Measurements from ENCODE around the gene SLC4A2.
A peak's percentile ranks its signal among the peaks of the same experiment; 100 is the strongest.

Gene SLC4A2

GRCh38 chr7:151075662-151075971 is 16.2 kb downstream of the SLC4A2 start:
- no peaks in the 10 kb centered on the region for H3K27me3 ChIP-seq (ENCODE audit: control insufficient read depth in 3 of 3, insufficient read depth in 3 of 3, low read depth in 1 of 3, low read length in 3 of 3)
- H4K91ac ChIP-seq (ENCODE audit: low read depth, low read length, poor library complexity), result no peak overlapping the region
- H2BK15ac ChIP-seq (ENCODE audit: low read length), result no peak overlapping the region
- H3K79me1 ChIP-seq (ENCODE audit: low read depth, low read length), result peaks cover 12% of the 10 kb centered on the region
- H3K18ac ChIP-seq (ENCODE audit: low read length), result no peak overlapping the region
- peaks cover 0 to 3% of the 10 kb centered on the region in 2 donors for H3K9me3 ChIP-seq (replicated peaks in 1 of 2; ENCODE audit: control insufficient read depth in 2 of 2, insufficient read depth in 1 of 2, low read depth in 1 of 2, low read length in 2 of 2)
- peak overlapping the region in 1 of 2 donors; percentile 32 for H3K4me3 ChIP-seq (ENCODE audit: low read length in 2 of 2)
- H2AK5ac ChIP-seq (ENCODE audit: low read depth, low read length), result no peak overlapping the region
- H2BK5ac ChIP-seq (ENCODE audit: low read length), result peak overlapping the region; percentile 53
- H2AFZ ChIP-seq (ENCODE audit: low read length), result no peak overlapping the region
- H2BK120ac ChIP-seq (ENCODE audit: low read depth, low read length), result no peak overlapping the region
- peak overlapping the region; percentile 89 for H3K23ac ChIP-seq (ENCODE audit: low read depth, low read length, poor library complexity)
- H3K4ac ChIP-seq (ENCODE audit: low read length), result no peak overlapping the region
- no peak overlapping the region for H3K14ac ChIP-seq (ENCODE audit: low read length)
- H4K8ac ChIP-seq (ENCODE audit: low read depth, low read length), result no peak overlapping the region
- no peak overlapping the region for H3K27ac ChIP-seq (replicated peaks; ENCODE audit: low read length)
- peaks cover 36 to 86% of the 10 kb centered on the region in 2 donors for H3K36me3 ChIP-seq (replicated peaks in 1 of 2; ENCODE audit: control insufficient read depth in 2 of 2, insufficient read depth in 2 of 2, low read length in 2 of 2)
- no peak overlapping the region for H3K9ac ChIP-seq (ENCODE audit: low read depth, low read length, poor library complexity)
- H2BK12ac ChIP-seq (ENCODE audit: low read length), result no peak overlapping the region
- DNase-seq (ENCODE audit: low spot score), result no peak
- peaks cover 12 to 14% of the 10 kb centered on the region in 2 donors for H3K4me1 ChIP-seq (ENCODE audit: control insufficient read depth in 2 of 2, insufficient read depth in 1 of 2, low read depth in 1 of 2, low read length in 2 of 2)
- WGBS, 2 donors (ENCODE audit: extremely low coverage in 2 of 2, insufficient read length in 2 of 2, insufficient replicate concordance in 1 of 2), result no CpG with 5 or more reads among the region's 7 CpGs
- H3K4me2 ChIP-seq (ENCODE audit: insufficient read depth, low read length, poor library complexity, severe bottlenecking), result peak overlapping the region; percentile 11

DNA sequence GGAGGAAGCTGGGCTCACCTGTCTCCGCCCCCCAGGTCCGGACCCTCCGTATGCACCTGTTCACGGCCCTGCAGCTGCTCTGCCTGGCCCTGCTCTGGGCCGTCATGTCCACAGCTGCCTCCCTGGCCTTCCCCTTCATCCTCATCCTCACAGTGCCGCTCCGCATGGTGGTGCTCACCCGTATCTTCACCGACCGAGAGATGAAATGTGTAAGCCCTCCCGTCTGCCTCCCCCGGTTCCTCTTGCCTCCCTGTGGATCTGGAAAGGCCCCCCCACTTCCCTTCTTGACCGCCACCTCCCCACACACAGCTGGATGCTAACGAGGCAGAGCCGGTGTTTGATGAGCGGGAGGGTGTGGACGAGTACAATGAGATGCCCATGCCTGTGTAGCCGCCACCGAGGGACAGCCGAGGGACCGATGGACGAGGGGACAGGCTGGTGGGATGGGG is 16.6 kb downstream of the SLC4A2 start:
- H3K23ac ChIP-seq (ENCODE audit: low read depth, low read length, poor library complexity), result peak overlapping the region; percentile 89
- H3K18ac ChIP-seq (ENCODE audit: low read length), result no peak overlapping the region
- peaks cover 0 to 3% of the 10 kb centered on the region in 2 donors for H3K9me3 ChIP-seq (replicated peaks in 1 of 2; ENCODE audit: control insufficient read depth in 2 of 2, insufficient read depth in 1 of 2, low read depth in 1 of 2, low read length in 2 of 2)
- no peak overlapping the region for H2BK120ac ChIP-seq (ENCODE audit: low read depth, low read length)
- H3K4ac ChIP-seq (ENCODE audit: low read length), result no peak overlapping the region
- no peak overlapping the region for H4K8ac ChIP-seq (ENCODE audit: low read depth, low read length)
- H2BK15ac ChIP-seq (ENCODE audit: low read length), result no peak overlapping the region
- no peaks in the 10 kb centered on the region for H3K27me3 ChIP-seq (ENCODE audit: control insufficient read depth in 3 of 3, insufficient read depth in 3 of 3, low read depth in 1 of 3, low read length in 3 of 3)
- peak overlapping the region; percentile 53 for H2BK5ac ChIP-seq (ENCODE audit: low read length)
- H2AFZ ChIP-seq (ENCODE audit: low read length), result no peak overlapping the region
- no peak overlapping the region for H3K9ac ChIP-seq (ENCODE audit: low read depth, low read length, poor library complexity)
- H3K79me1 ChIP-seq (ENCODE audit: low read depth, low read length), result peaks cover 12% of the 10 kb centered on the region
- H3K14ac ChIP-seq (ENCODE audit: low read length), result no peak overlapping the region
- H2BK12ac ChIP-seq (ENCODE audit: low read length), result peak overlapping the region; percentile 58
- H4K91ac ChIP-seq (ENCODE audit: low read depth, low read length, poor library complexity), result no peak overlapping the region
- H3K36me3 ChIP-seq (replicated peaks in 1 of 2; ENCODE audit: control insufficient read depth in 2 of 2, insufficient read depth in 2 of 2, low read length in 2 of 2), result peaks cover 33 to 82% of the 10 kb centered on the region in 2 donors
- WGBS, 2 donors (ENCODE audit: extremely low coverage in 2 of 2, insufficient read length in 2 of 2, insufficient replicate concordance in 1 of 2), result no CpG with 5 or more reads among the region's 22 CpGs
- H3K4me1 ChIP-seq (ENCODE audit: control insufficient read depth in 2 of 2, insufficient read depth in 1 of 2, low read depth in 1 of 2, low read length in 2 of 2), result peaks cover 13 to 17% of the 10 kb centered on the region in 2 donors
- H3K27ac ChIP-seq (replicated peaks; ENCODE audit: low read length), result no peak overlapping the region
- no peak for DNase-seq (ENCODE audit: low spot score)
- H2AK5ac ChIP-seq (ENCODE audit: low read depth, low read length), result no peak overlapping the region
- peak overlapping the region in 1 of 2 donors; percentile 32 for H3K4me3 ChIP-seq (ENCODE audit: low read length in 2 of 2)
- H3K4me2 ChIP-seq (ENCODE audit: insufficient read depth, low read length, poor library complexity, severe bottlenecking), result peak overlapping the region; percentile 11

DNA sequence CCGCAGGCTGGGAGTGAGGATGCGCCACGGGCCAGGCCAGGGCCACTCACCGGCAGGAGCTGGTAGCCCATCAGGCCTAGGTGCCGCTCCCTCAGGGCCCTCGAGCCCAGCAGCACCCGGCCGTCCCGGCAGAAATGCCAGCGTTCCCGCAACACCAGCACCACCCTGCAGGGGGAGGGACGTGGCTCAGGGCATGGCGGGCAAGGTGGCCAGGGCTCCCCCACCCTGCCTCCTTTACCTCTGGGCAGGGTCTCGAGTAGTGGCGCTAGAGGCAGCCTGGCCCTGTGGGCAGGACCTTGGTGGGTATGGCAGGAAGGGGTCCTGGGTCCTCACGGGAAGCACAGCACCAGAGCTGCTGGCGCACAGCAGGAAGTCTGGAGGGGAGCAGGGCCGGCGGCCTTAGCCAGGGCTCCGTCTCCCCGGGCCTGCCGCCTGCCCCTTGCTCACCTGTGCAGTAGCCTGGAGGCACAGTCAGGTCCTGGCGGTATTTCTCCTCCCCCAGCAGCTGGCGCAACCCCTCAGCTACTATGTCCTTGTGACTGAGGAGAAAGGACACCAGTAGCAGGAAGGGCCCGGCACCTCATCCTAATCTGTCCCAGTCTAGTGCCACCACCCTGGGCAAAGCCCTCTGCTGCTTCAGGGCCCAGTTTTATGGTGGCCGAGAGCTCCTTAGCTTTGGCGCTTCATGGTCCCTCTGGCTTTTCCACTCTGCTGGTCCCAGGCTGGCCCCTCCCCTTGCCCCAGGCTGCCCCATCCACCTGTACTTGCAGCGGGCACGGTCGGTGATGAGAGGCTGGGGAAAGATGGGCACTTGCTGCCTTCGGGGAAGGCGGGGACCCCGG is 17.7 kb downstream of the SLC4A2 start:
- no peak overlapping the region for H2BK15ac ChIP-seq (ENCODE audit: low read length)
- H2BK5ac ChIP-seq (ENCODE audit: low read length), result peak overlapping the region; percentile 66
- peaks cover 0 to 3% of the 10 kb centered on the region in 2 donors for H3K9me3 ChIP-seq (replicated peaks in 1 of 2; ENCODE audit: control insufficient read depth in 2 of 2, insufficient read depth in 1 of 2, low read depth in 1 of 2, low read length in 2 of 2)
- H3K23ac ChIP-seq (ENCODE audit: low read depth, low read length, poor library complexity), result peak overlapping the region; percentile 95
- no peaks in the 10 kb centered on the region for H3K27me3 ChIP-seq (ENCODE audit: control insufficient read depth in 3 of 3, insufficient read depth in 3 of 3, low read depth in 1 of 3, low read length in 3 of 3)
- peaks cover 18 to 24% of the 10 kb centered on the region in 2 donors for H3K4me1 ChIP-seq (ENCODE audit: control insufficient read depth in 2 of 2, insufficient read depth in 1 of 2, low read depth in 1 of 2, low read length in 2 of 2)
- peak overlapping the region in 1 of 2 donors; percentile 54 for H3K4me3 ChIP-seq (ENCODE audit: low read length in 2 of 2)
- H2BK120ac ChIP-seq (ENCODE audit: low read depth, low read length), result no peak overlapping the region
- H3K36me3 ChIP-seq (replicated peaks in 1 of 2; ENCODE audit: control insufficient read depth in 2 of 2, insufficient read depth in 2 of 2, low read length in 2 of 2), result peaks cover 26 to 79% of the 10 kb centered on the region in 2 donors
- DNase-seq (ENCODE audit: low spot score), result no peak
- no CpG with 5 or more reads among the region's 33 CpGs for WGBS, 2 donors (ENCODE audit: extremely low coverage in 2 of 2, insufficient read length in 2 of 2, insufficient replicate concordance in 1 of 2)
- no peak overlapping the region for H3K27ac ChIP-seq (replicated peaks; ENCODE audit: low read length)
- H3K14ac ChIP-seq (ENCODE audit: low read length), result no peak overlapping the region
- H3K18ac ChIP-seq (ENCODE audit: low read length), result peak overlapping the region; percentile 28
- H4K8ac ChIP-seq (ENCODE audit: low read depth, low read length), result peak overlapping the region; percentile 65
- peak overlapping the region; percentile 60 for H3K9ac ChIP-seq (ENCODE audit: low read depth, low read length, poor library complexity)
- H3K4me2 ChIP-seq (ENCODE audit: insufficient read depth, low read length, poor library complexity, severe bottlenecking), result no peak overlapping the region
- no peak overlapping the region for H3K4ac ChIP-seq (ENCODE audit: low read length)
- H2BK12ac ChIP-seq (ENCODE audit: low read length), result peak overlapping the region; percentile 2
- no peak overlapping the region for H2AK5ac ChIP-seq (ENCODE audit: low read depth, low read length)
- no peak overlapping the region for H2AFZ ChIP-seq (ENCODE audit: low read length)
- no peak overlapping the region for H4K91ac ChIP-seq (ENCODE audit: low read depth, low read length, poor library complexity)
- H3K79me1 ChIP-seq (ENCODE audit: low read depth, low read length), result peaks cover 15% of the 10 kb centered on the region

- Histone ChIP-seq H2AK5ac (ENCODE audit: low read depth, low read length) (no peak overlapping the region), H2BK5ac (ENCODE audit: low read length) (no peak overlapping the region), H3K23ac (ENCODE audit: low read depth, low read length, poor library complexity) (peak overlapping the region; percentile 95), H2BK15ac (ENCODE audit: low read length) (no peak overlapping the region), H2BK12ac (ENCODE audit: low read length) (no peak overlapping the region), H4K91ac (ENCODE audit: low read depth, low read length, poor library complexity) (no peak overlapping the region), H3K27me3 (ENCODE audit: control insufficient read depth in 3 of 3, insufficient read depth in 3 of 3, low read depth in 1 of 3, low read length in 3 of 3) (no peaks in the 10 kb centered on the region), H3K27ac (replicated peaks; ENCODE audit: low read length) (no peak overlapping the region), H3K14ac (ENCODE audit: low read length) (no peak overlapping the region), H3K4me2 (ENCODE audit: insufficient read depth, low read length, poor library complexity, severe bottlenecking) (no peak overlapping the region), H3K4ac (ENCODE audit: low read length) (no peak overlapping the region), H3K4me1 (ENCODE audit: control insufficient read depth in 2 of 2, insufficient read depth in 1 of 2, low read depth in 1 of 2, low read length in 2 of 2) (peaks cover 24 to 30% of the 10 kb centered on the region in 2 donors), H4K8ac (ENCODE audit: low read depth, low read length) (peak overlapping the region; percentile 65), H2BK120ac (ENCODE audit: low read depth, low read length) (no peak overlapping the region), H3K9ac (ENCODE audit: low read depth, low read length, poor library complexity) (no peak overlapping the region), H3K4me3 (ENCODE audit: low read length in 2 of 2) (no peak overlapping the region), H3K18ac (ENCODE audit: low read length) (no peak overlapping the region), H3K79me1 (ENCODE audit: low read depth, low read length) (peaks cover 19% of the 10 kb centered on the region), H3K36me3 (replicated peaks in 1 of 2; ENCODE audit: control insufficient read depth in 2 of 2, insufficient read depth in 2 of 2, low read length in 2 of 2) (peaks cover 26 to 74% of the 10 kb centered on the region in 2 donors), H2AFZ (ENCODE audit: low read length) (no peak overlapping the region), H3K9me3 (replicated peaks in 1 of 2; ENCODE audit: control insufficient read depth in 2 of 2, insufficient read depth in 1 of 2, low read depth in 1 of 2, low read length in 2 of 2) (peaks cover 0 to 3% of the 10 kb centered on the region in 2 donors)
- DNase-seq (ENCODE audit: low spot score), result no peak
- WGBS, 2 donors (ENCODE audit: extremely low coverage in 2 of 2, insufficient read length in 2 of 2, insufficient replicate concordance in 1 of 2), result no CpG with 5 or more reads among the region's 10 CpGs
These were observed 18.4 kb downstream of the SLC4A2 start for GRCh38 chr7:151077705-151078232.
